Stimulated activated CD4-positive, alpha-beta T cell treated with anti-CD3 and anti-CD28 coated beads, Interleukin-2, amount 100 ng/mL, for 4 hours (primary cell): ENCODE results near the gene BMAL1.
A peak's percentile ranks its signal among the peaks of the same experiment; 100 is the strongest.

Experiments
- DNase-seq: peaks from one replicate; pipeline ENCODE4 v3.0.0-alpha.2; 2020; ENCODE audit warnings: low read depth

The BMAL1 gene

DNA sequence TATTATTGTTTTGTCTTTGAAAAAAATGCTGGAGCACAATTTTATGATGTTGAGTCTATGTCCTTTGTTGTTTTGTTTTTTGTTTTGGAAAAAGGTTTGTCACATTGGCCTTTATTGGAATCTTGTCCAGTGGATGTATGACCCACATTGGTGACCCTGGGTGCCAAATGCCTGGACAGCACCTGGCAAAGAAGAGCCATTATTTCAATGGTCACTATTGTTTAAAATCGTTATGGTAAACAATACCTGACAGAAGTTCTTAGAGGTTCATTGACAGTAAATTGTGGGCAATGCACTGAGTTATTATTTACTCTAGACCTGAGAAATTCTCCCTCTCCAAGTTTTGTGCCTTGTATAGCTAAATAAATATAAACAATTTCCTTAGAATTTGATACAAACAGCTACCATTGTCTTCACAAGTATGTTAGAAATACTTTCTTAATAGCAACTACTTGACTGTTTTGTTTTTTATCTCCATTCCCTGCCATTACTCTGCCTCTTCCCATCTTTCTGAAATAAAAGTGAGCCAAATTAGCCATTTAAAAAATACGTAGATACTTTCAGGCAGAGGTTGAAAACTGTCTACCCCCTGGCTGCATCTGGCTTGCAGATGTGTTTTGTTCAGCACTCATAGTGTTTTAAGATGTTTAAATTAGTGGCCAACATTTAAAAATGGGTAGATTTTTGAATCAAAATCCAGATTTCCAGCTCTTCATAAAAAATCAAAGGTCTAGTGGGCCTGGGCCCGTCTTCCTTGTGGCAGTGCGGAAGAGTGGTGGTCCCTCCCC is 39.9 kb downstream of the BMAL1 start:
- no peak for DNase-seq

DNA sequence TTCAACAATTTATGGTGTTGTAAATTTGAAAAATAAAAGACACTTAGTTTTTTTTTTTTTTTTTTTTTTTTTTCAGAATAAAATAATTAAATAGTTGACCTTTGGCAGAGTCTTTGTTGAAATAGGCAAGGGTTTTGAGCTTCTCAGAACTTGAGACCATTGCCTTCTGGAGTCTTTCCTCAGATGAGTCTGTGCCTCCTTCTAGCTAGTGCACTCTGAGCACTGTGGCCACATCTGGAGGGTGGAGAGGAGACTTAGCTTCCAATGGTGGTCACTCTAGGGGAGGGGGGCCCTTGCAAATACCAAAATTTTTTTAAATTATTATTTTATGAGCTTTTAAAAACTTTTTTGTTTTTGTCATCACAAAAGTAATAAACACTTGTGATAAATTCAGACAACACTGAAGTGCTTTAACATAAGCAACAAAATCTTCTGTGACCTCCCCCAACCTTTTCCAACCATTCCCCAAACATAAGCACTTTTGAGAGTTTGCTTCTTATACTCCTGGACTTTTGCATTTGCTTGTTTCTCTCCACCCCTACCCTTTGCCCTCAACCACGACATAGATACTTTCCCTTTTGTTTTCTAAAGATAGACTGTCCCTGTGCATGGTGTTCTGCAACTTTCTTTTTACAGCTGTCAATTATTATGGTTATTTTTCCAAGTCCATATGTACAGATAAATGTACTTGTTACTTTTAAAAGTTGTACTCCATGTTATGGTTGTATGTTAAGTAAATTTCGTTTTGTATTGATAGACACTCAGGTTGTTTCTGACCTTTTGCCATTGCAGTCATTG is 41.1 kb downstream of the BMAL1 start:
- no peak for DNase-seq

DNA sequence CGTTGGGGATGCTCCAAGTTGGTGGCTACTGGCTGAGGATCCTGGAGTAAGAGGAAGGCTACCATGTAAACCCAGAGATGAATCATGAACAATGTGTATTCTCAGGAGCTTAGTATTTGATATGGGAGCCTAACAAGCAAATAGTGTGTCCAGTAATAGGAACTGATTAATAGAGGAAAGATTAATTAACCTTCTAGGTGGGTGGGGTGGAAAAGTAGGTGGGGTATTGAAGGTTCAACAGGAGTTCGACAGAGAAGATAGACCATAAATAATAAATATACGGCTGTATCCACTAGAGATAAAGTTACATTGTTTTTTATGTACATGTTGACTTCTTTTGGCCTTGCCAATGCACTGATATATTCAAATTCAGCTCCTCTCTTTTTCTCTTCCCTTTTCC is 43.1 kb downstream of the BMAL1 start:
- no peak for DNase-seq

DNA sequence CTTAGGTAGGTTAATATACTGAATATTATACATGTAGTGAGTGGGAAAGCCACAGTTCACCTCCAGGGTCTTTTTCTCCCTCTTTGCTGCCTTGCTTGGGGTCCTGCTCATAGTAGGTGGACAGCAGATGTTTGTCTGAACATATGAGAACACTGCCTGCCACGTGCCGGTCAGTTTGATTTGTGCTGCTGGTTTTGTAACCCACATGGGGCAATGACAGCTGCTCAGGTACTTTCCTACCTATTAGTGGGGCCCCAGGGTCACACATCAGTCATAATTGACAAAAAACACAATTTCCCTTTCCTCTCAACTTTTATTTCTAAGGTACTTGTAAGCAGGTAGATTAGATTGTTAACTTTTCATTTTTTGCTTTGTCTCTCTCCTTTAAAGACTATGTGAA is 43.8 kb downstream of the BMAL1 start:
- no peak for DNase-seq

DNA sequence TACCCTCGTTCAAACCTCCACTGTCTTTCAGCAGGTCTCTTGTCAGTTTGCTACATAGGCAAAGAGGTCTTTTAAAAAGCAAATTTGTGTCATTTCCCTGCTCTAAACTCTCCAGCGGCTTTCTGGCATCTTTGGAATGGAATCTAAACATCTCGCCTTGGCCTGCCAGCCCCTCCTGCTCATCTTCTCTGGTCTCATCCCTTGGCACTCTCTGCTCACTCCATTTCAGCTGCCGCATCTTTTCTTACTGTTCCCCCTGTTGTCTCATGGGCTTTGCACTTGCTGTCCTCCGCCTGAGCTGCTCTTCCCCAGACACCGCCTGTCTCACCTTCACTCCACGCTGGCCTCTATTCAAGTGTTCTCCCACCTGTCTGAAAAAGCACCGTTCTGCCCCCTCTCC is 46.6 kb downstream of the BMAL1 start:
- DNase-seq: no peak

DNA sequence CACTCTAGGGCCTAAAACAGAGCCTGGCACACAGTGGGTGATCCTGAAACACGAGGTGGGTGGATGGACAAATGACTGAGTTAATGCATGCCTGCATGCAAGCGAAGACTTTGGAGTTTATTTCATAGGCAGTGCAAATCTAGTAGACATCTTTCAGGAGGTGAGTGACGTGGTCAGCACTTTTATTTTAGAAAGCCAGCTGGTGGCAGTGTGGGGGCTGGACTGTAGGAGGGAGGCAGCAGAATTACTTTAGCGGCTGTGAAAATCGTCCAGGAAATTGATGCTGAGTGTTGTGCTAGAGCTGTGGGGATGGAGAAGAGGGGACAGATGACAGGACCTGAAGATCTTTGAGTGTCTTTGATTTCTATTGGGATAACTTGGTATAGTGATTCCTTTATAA is 47.1 kb downstream of the BMAL1 start:
- no peak for DNase-seq

DNA sequence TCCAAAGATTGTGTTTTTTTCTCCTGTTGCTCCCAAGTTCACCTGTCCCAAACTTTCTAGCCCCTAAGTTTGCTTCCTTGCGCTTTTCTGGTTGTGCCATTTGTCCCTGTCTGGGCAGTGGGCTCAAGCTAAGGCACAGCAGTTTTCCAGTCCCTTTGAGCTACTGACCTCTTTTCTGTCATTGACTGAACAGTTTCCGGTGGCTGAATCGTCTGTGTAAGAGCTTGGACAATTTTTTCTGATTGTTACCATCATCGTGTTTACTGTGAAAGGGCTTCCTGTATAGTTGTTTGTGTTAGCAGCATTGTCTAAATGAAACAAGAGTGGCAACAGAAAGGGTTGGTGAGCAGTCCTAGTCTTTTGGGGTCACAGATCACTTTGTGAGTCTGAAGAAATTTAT is 49.8 kb downstream of the BMAL1 start:
- no peak for DNase-seq

DNA sequence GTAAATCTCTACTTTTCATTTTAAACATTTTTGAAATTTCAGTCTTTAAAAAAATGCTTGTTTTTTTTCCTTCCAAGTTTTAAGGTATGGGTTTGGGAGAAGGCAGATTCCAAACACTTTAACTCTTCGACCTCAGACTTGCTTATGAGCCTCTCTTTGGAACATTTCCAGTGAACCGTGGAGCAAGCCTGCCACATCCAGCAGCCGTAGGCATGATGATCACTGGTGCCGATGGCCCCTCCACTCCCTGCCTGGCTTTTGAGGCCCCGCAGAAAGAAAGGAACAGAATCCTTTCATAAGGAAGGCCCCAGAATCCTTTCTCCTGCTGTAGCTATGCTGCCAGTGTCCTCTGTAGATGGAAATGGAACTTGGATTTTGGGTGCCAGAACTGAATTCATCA is 50.7 kb downstream of the BMAL1 start:
- DNase-seq: no peak

DNA sequence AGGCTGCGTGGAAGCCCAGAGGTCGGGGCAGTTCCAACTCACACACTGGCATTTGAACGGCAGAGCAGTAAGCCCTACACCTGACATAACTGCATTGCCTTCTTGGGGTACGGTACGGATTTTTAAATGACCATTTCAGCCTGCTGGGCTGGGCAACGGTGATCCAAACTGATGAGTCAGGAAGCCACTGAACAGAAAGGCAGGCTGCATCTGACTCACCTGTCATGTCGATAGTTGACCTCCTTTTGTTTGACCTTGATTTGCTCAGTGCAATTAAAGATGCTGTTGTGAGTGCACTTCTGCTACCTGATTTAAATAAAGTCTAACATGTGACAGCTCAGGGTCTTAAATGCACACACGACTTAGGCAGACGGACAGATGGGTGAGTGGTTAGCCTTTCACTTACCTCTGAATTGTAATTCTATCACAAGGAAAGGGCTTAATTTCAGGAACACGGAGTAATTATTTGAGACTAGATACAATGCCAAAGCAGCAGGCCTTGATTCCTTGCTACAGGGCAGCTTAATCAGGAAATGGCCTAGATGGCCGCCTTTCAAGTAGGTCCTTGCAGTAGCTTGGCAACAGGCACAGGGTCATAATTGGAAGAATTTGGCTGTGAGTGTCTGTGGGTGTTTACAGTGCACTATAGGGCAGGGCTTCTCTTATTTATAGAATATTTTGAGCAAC is 52.2 kb downstream of the BMAL1 start:
- no peak for DNase-seq

DNA sequence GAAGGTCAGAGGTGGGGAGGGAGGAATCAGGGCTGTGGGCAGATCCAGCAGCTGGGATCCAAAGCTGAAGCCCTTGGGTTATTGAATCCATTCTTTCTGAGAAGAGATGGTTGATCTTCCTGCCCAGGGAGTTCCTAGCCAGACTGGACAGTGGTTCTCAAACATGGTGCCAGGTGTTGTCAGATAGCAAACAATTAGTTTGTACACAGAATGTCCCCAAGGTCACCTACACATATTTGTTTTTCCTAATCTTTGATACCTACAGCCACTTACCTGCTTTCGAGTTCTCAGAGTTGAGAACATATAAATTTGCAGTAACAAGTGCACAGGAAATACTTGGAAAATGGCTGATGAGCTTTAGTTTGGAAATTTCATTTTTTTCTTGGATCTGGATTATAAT is 54.5 kb downstream of the BMAL1 start:
- DNase-seq: no peak

DNA sequence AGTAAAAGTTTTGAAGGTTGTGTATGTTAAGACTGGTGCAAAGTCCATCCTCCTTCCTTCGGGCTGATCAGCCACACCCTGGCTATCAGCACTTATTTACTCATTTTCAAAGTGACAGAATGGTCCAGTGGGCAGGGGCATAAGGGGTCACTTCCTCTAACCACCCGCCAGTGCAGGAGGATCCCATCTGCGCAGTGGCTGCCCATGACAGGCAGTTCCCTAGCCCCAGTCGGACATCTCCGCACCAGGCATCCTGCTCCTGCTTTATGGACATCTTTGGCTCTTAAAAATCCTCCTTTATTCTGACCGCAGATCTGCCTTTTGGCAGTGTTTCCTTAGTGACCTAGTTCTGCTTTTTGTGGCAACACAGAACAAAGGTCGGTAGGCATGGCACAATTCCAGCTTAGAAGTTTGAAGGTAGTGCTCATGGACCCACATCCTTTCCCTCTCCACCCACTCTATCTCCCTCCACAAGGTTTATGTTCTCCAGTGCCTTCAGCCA is 55.9 kb downstream of the BMAL1 start:
- DNase-seq: no peak

DNA sequence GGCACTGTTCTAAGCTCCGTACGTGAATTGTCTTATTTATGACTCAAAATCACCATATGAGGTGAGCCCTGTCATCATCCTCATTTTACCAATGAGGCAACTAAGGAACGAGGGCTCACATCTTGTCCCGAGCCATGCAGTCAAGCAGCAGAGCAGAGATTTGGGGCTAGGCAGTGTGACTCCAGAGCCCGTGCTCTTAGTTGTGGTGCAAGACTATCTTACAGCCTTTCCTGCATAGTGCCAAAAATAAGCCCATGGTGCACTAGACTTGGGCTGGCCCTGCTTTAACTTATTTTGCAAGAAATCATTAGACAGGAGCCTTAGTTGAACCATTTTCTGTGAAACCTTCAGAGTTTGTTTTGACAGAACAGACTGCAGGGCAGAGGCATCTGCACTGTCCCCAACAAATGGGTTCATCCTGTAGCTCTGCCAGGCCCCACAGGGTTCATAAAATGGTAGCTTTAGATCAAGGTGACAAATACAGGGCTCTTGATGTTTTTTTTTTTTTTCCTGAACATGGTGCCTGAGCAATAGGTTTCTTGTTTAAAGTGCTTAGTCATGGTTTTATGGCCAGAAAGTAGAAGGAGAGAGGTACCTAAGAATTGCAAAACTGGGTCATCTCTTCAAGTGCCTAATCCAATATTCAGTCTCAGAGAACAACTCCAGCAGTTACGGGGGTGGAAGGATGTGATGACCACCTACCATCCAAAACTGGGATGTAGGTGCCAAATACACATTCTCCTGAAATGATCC is 56.6 kb downstream of the BMAL1 start:
- DNase-seq: no peak

DNA sequence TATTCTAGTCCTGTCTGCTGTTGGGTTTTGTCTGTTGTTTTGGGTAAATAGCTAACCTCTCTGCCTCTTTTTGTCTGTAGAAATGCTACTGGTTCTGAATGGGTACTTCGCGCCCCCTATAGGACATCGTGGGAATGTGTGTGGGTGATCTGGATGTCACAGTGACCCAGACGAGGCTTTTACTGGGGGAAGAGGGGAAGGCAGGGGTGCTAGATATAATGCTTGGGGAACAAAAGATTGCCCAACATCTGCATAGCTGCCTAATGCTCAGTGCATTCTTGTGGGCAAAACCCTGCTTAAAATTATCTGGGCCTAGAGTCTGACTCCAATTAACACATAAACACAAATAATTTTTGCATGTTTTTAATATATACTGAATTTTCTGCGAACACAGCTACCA is 57.7 kb downstream of the BMAL1 start:
- peak; percentile 43 for DNase-seq

DNA sequence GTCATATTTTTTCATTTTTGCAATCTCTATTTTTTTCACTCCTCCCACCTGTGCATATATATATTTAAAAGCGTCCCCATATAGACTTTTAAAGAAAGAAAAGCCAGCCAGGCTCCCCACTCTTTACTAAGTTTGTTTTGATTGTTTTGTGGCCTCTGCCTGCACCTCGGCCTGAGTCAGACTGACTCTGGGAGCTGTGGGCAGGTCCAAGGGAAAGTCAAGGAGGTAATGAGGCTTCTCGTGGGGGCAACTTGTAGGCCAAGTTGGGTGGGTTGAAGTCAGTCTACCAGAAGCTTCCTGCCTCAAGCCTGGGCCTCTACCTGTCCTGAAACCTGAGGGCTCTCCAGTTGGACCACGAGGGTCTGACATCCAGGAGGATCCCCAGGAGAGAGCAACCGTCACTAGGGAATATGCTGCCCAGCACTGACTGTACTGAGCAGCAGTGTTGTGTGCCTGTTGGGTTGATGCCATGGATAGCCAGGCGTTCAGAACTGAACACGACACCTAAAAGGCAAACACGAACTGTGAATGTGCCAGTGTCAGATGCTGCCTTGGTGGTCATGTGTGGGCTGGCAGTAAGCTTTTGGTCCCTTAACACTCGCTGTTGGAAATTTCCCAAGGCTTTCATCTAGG is 58.8 kb downstream of the BMAL1 start:
- DNase-seq: no peak

DNA sequence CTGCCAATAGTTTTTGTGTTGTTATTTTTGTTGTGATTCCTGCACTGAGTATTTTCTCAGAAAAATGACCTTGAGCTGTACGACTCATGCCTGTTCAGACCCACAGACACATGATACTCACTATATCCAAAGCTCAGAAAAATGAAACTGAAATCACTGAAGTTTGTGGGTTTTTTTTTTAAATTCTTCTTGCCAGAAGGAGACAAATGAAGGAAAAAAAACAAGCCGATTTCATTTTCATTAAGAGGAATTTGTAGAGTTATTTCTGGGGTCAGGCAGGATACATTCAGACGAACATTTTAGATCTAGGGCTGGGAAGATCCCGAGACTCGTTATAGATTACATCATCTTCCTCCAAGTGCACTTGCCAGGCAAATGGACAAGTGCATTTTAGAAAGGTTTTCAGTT is 60.4 kb downstream of the BMAL1 start:
- no peak for DNase-seq

DNA sequence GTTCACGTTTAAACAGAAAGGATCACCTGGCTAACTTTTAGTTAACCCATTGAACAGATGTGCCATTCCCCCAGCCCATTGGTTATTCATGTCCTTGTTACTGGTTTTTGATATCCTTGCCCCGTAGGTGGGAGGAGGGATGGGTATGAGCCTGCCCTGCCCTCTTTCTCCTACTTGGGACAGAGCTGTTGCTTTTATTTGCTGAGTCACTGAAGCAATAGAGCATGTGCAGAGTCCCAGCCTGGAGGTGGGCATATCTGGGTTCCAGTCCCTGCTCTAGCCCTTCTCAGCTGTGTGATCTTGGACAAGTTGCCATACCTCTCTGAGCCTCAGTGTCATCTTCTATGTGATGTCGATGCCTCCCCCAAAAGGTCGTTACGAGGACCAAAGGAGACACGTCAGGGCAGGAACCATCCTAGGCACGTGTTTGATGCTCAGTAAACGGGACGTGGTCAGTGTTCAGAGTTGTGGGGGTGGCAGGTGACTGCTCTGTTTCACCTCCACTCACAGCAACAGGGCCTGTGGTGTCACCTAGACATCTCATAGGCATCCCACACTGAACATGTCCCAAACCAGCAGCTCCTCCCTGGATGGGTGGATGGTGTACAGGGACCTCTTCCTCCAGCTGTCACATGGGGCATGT is 61.0 kb downstream of the BMAL1 start:
- DNase-seq: no peak

DNA sequence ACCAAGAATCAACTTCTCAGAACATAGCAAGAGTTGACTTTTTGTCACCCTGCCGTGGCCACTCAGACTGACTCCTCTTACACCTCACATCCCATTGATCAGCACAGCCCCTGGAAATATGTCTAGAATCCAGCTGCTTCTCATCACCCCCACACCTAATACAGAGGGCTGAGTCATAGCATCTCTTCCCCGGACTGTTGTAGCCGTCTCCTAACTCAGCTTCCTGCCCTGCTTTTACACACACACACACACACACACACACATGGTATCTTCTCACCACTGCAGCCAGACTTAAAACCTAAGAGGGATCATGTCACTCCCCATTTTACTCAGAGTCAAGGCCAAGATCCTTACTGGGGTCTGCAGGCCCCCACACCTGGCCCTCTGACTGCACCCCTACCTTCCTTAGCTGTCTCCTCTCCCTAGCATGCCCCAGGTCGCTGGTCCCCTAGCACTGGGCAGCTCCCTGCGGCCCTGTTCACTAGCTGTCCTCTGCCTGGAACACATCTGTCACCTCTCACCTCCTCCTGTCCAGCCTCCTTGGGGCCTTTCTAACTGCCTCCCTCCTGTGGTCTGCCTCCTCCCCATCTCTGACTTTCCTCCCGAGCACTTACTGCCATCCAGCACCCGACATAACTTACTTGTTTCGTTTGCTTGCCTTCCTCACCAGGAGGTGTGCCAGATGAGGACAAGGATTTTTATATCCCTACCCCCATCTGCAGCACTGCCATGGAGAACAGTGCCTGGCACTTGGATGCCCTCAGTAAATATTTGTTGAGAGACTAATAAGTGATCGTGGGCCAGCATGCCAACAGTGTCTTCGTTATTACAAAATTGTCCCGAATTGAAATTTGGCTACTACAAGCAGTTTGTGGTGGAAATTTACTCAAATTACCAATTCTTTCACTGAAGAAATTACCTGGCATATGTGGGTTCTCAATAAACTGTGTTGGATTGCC is 61.9 kb downstream of the BMAL1 start:
- DNase-seq: peak; percentile 15

DNA sequence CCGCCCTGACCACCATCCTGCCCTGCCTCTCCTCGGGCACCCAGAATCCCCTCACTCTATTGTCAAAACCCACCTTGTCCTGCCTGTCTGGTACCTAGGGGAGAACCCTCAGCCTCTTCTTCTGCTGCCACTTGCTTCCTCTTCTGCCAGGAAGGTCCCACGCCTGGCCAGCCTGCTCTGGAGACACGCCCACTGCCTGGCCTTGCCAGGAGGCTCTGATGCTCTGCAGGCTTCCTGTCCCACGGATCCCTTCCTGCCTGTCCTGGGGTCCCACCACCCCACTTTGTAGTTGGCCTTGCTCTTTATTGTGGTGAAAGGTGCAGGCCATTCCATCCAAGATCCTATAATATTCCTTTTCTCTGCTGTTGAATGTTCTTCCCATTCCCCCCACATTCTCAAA is 63.4 kb downstream of the BMAL1 start:
- no peak for DNase-seq

DNA sequence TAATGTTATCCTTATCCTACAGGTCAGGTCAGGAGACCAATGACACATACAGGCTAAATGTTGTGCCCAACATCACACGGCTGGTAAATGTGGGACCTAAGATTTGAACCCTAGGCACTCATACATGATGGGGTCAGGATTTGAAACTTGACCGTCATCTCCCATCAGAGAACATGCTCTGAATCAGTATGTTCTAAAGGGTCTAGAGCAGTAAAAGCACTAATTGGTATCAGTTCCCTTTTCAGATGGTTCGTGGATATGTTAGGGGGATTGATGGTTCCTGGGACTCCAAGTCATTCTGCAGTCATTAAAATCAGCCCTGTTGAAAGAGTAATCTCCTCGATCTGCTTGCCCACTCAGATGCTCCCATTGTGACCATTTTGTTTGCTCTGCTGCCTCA is 65.5 kb downstream of the BMAL1 start:
- DNase-seq: no peak
